Activated CD4-positive, alpha-beta T cell treated with anti-CD3 and anti-CD28 coated beads for 36 hours (primary cell): ENCODE data around the gene HPCA. TPM values are rescaled to one million over a fixed set of nuclear protein-coding genes. Genes with fewer than 3 reads are reported as not detected.

Source experiments
- ATAC-seq: fragments of 200-7000 bp; cut with Tn5 transposase; one replicate; pipeline ENCODE4 v1.10.0; 2021; ENCODE audit warnings: mild to moderate bottlenecking, moderate library complexity
- CTCF ChIA-PET: fragments of 350-600 bp; sonication (Branson Sonifier 250); formaldehyde crosslinking; loops from one replicate; lab custom pipeline; 2021; ENCODE audit warnings: antibody characterized with exemption; lab: Charles Lee
- POLR2A ChIA-PET: fragments of 350-600 bp; sonication (Branson Sonifier 250); formaldehyde crosslinking; loops from one replicate; lab custom pipeline; 2021; ENCODE audit warnings: antibody characterized with exemption, inconsistent platforms; lab: Charles Lee
- DNase-seq: peaks from one replicate; pipeline ENCODE4 v3.0.0-alpha.2; 2020
- H3K27ac Mint-ChIP-seq: one replicate; pipeline ENCODE4 v1.8.0; 2021; ENCODE audit warnings: mixed read lengths
- H3K27me3 Mint-ChIP-seq: one replicate; pipeline ENCODE4 v1.8.0; 2021; ENCODE audit warnings: mixed read lengths
- H3K36me3 Mint-ChIP-seq: one replicate; pipeline ENCODE4 v1.8.0; 2021; ENCODE audit warnings: low read depth, mixed read lengths
- H3K4me1 Mint-ChIP-seq: one replicate; pipeline ENCODE4 v1.8.0; 2021; ENCODE audit warnings: mixed read lengths
- H3K4me3 Mint-ChIP-seq: one replicate; pipeline ENCODE4 v1.8.0; 2021; ENCODE audit warnings: mild to moderate bottlenecking, moderate library complexity, mixed read lengths
- H3K9me3 Mint-ChIP-seq: one replicate; pipeline ENCODE4 v1.8.0; 2021; ENCODE audit warnings: low read depth, mixed read lengths
- intact Hi-C, 2 experiments: fragments of 100-400 bp; cut with DNase I in 1 of 2; cut with micrococcal nuclease in 1 of 2; formaldehyde crosslinking; loops; one replicate each; pipeline versions ENCODE4 v1.14.2 to v1.15.1; 2022 to 2024; cut with DNase I, micrococcal nuclease
- total RNA-seq, 2 experiments: library from RNA; stranded (reverse); gene quantifications; one replicate each; pipeline ENCODE4 v1.2.3, GENCODE V29; 2021

HPCA gene
- total RNA-seq, 2 experiments from 2014 or later = 0.49 TPM; not detected in 1

DNA sequence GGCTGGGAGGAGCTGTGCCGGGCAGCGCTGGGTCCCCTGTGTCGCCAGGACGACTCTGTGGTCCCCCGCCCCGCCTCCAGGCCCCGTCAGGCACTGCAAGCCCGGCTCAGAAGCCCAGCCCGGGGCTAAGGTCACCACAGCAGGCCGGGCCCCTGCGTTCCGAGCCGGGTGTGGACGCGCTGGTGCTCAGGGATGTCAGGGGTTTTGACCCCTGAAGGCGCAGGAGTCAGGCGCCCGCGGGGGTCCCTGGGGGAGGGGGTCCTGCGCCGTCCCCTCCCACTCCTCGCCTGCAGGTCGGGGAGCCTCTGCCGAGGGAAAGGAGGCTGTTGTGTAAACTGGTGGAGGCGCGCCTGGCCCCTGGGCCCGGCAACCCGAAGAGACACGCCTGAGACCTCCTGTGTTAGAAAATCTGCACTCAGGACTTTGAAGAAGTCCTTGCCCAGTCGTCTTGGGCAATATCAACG lies 38.6 kb downstream of the HPCA start:
- Mint-ChIP-seq H3K27me3 (peaks cover 54% of the 10 kb centered on the region), H3K4me3 (peak overlapping the region; percentile 19), H3K9me3 (no peaks in the 10 kb centered on the region), H3K36me3 (no peaks in the 10 kb centered on the region), H3K27ac (no peak overlapping the region), H3K4me1 (peaks cover 20% of the 10 kb centered on the region)
- POLR2A ChIA-PET = no interaction called here
- ATAC-seq = peak; percentile 30
- DNase-seq = peak; percentile 35
- CTCF ChIA-PET = interaction anchor here (0.7 to 1.0 kb wide), 3 partner anchors 27 to 48 kb away, joined by 3 to 6 read pairs (median 3); no protein-coding TSS in a partner anchor
- intact Hi-C loops = loop anchor here in 1 of 2 experiments (5.0 kb wide), 1 partner anchor 38 kb away; the partner anchor contains the start of gene HPCA

DNA sequence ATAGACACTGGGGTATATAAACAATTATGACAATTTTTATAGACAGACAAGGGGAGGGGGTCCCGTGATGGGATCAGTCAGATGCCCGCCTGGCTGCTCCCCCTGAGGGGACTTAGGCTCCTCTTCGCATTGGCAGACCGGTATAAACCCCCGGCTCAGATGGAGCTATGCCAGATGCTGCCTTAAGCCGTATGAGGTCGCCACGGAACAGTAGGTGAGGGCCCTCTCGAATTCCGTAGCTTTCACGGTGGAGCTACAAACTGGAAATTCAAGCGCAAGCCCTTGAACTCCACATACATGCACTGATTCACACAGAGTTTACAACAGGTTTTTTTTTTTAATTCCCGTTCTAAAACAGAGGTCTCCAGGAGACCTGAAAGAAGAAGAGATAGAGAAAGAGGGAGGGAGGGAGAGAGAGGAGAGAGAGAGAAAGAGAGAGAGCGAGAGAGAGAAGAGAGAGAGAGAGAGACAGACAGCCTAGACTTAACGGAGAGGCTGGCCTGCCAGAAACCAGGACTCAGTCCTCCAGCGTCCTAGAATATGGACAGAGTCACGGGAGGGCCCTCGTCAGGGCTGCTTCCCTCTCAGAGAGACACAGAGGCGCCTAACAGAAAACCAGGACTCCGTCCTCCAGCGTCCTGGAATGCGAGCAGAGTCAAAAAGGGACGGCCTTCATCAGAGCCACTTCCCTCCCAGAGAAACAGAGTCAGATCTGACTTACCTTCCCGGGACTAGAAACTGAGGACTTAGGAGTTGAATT lies 39.3 kb downstream of the HPCA start:
- Mint-ChIP-seq H3K4me1 (peaks cover 16% of the 10 kb centered on the region), H3K36me3 (no peaks in the 10 kb centered on the region), H3K27ac (no peak overlapping the region), H3K4me3 (peak overlapping the region; percentile 19), H3K9me3 (no peaks in the 10 kb centered on the region), H3K27me3 (peaks cover 51% of the 10 kb centered on the region)
- peak; percentile 50 for DNase-seq
- ATAC-seq = peak; percentile 70
- ChIA-PET POLR2A (no interaction called here), CTCF (interaction anchor here (0.7 to 1.2 kb wide), 5 partner anchors 17 to 49 kb away, joined by 3 to 6 read pairs (median 4); no protein-coding TSS in a partner anchor)
- intact Hi-C loops = loop anchor here in 1 of 2 experiments (5.0 kb wide), 1 partner anchor 38 kb away; the partner anchor contains the start of gene HPCA

GRCh38 chr1:32926562-32926961 lies 40.3 kb downstream of the HPCA start:
- Mint-ChIP-seq H3K36me3 (no peaks in the 10 kb centered on the region), H3K27me3 (peaks cover 51% of the 10 kb centered on the region), H3K4me1 (peaks cover 16% of the 10 kb centered on the region), H3K27ac (no peak overlapping the region), H3K9me3 (no peaks in the 10 kb centered on the region), H3K4me3 (no peak overlapping the region)
- DNase-seq (no peak), ATAC-seq (no peak)
- CTCF ChIA-PET = interaction anchor here (0.6 to 1.7 kb wide), 6 partner anchors 16 to 480 kb away, joined by 3 to 4 read pairs (median 4); no protein-coding TSS in a partner anchor
- POLR2A ChIA-PET = interaction anchor here (0.6 kb wide), 1 partner anchor 444 kb away, joined by 4 read pairs; no protein-coding TSS in a partner anchor
- intact Hi-C loops = loop anchor here in 1 of 2 experiments (5.0 kb wide), 1 partner anchor 39 kb away; the partner anchor contains the start of gene HPCA

DNA sequence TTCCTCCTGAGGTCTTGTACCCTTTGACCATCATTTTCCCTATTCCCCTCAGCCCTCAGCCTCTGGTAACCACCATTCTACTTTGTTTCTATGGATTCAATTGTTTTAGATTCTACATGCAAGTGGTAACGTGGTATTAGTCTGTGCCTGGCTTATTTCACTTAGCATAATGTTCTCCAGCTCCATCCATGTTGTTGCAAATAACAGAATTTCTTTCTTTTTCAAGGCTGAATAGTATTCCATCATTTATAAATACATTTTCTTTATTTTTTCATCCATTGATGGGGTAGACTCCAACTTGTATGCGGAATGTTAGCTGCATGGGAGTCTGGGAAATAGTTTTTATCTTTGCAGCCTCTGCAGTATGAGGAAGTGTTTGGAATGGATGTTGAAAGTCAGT lies 41.1 kb downstream of the HPCA start:
- no peak for ATAC-seq
- intact Hi-C loops = loop anchor here in 1 of 2 experiments (5.0 kb wide), 1 partner anchor 40 kb away; the partner anchor contains the start of gene HPCA
- Mint-ChIP-seq H3K9me3 (no peaks in the 10 kb centered on the region), H3K27me3 (peaks cover 45% of the 10 kb centered on the region), H3K4me1 (peaks cover 16% of the 10 kb centered on the region), H3K27ac (no peak overlapping the region), H3K36me3 (no peaks in the 10 kb centered on the region), H3K4me3 (no peak overlapping the region)
- POLR2A ChIA-PET = interaction anchor here (0.6 kb wide), 1 partner anchor 78 kb away, joined by 3 read pairs; no protein-coding TSS in a partner anchor
- no peak for DNase-seq
- CTCF ChIA-PET = interaction anchor here (0.6 to 1.7 kb wide), 8 partner anchors 9 to 159 kb away, joined by 3 to 4 read pairs (median 3); no protein-coding TSS in a partner anchor

- ATAC-seq = no peak
- H3K9me3 Mint-ChIP-seq = no peaks in the 10 kb centered on the region
- POLR2A ChIA-PET = no interaction called here
- intact Hi-C loops = loop anchor here in 1 of 2 experiments (5.0 kb wide), 1 partner anchor 41 kb away; the partner anchor contains the start of gene HPCA
- H3K4me3 Mint-ChIP-seq = no peak overlapping the region
- no peak for DNase-seq
- CTCF ChIA-PET = interaction anchor here (0.6 to 1.7 kb wide), 8 partner anchors 9 to 199 kb away, joined by 3 to 4 read pairs (median 3); no protein-coding TSS in a partner anchor
- H3K27me3 Mint-ChIP-seq = peaks cover 36% of the 10 kb centered on the region
- peaks cover 16% of the 10 kb centered on the region for H3K4me1 Mint-ChIP-seq
- H3K27ac Mint-ChIP-seq = no peak overlapping the region
- H3K36me3 Mint-ChIP-seq = no peaks in the 10 kb centered on the region
Measured at GRCh38 chr1:32928285-32928684, 42.0 kb downstream of the HPCA start.

- no peak for DNase-seq
- H3K27me3 Mint-ChIP-seq = peaks cover 32% of the 10 kb centered on the region
- no peak for ATAC-seq
- no peak overlapping the region for H3K27ac Mint-ChIP-seq
- CTCF ChIA-PET = interaction anchor here (1.0 to 1.6 kb wide), 4 partner anchors 19 to 199 kb away, joined by 3 to 6 read pairs (median 3); no protein-coding TSS in a partner anchor
- intact Hi-C loops = loop anchor here in 1 of 2 experiments (5.0 kb wide), 1 partner anchor 41 kb away; the partner anchor contains the start of gene HPCA
- POLR2A ChIA-PET = no interaction called here
- peaks cover 16% of the 10 kb centered on the region for H3K4me1 Mint-ChIP-seq
- no peak overlapping the region for H3K4me3 Mint-ChIP-seq
- no peaks in the 10 kb centered on the region for H3K36me3 Mint-ChIP-seq
- H3K9me3 Mint-ChIP-seq = no peaks in the 10 kb centered on the region
Measured at GRCh38 chr1:32928715-32929114, 42.4 kb downstream of the HPCA start.

DNA sequence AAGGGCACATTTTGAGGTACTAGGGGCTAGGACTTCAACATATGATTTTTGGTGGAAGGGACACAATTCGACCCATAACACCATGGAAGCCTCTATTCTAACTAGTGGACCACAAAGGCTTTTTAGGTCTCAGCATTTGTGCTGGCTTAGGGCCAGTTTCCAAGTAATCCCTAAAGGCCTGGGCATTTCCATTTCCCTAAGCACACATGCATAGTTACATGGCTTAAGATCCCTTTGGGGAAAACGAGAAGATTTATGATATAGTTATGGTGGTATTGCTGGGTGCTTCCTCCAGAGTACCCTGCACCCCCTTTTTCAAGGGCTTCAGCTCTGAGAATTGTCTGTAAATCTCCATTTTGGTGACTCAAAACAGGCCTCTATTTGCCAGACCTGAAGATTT lies 43.1 kb downstream of the HPCA start:
- Mint-ChIP-seq H3K9me3 (no peaks in the 10 kb centered on the region), H3K27me3 (peaks cover 25% of the 10 kb centered on the region), H3K27ac (no peak overlapping the region), H3K36me3 (no peaks in the 10 kb centered on the region), H3K4me1 (peaks cover 14% of the 10 kb centered on the region), H3K4me3 (no peak overlapping the region)
- ChIA-PET POLR2A (no interaction called here), CTCF (interaction anchor here (1.0 to 6.0 kb wide), 6 partner anchors 17 to 157 kb away, joined by 3 to 68 read pairs (median 4); no protein-coding TSS in a partner anchor)
- DNase-seq (no peak), ATAC-seq (no peak)
- intact Hi-C loops = loop anchor here in 1 of 2 experiments (5.0 kb wide), 1 partner anchor 42 kb away; the partner anchor contains the start of gene HPCA

DNA sequence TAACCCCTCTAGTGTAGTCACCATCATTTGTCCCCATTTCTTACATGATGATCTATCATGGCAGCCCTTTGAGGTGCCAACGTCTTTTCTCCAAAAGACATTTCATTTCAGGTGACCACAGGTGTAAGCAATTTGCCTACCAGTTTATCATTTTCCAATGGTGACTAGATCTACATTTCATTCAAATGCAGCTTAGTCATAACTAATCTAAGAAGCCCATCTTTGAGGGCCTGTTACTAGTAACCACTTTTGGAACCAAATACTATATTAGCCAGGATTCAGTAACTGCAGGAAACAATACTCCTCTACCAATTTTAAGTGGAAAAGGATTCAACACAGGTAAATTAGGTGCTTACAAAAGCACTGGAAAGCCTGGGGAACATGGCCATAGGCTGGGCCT lies 45.5 kb downstream of the HPCA start:
- intact Hi-C loops = loop anchor here (5.0 to 10.0 kb wide), 2 partner anchors 76 to 153 kb away; partner anchors contain the start of gene AZIN2 (in 1 of the 2)
- no peaks in the 10 kb centered on the region for H3K9me3 Mint-ChIP-seq
- DNase-seq (no peak), ATAC-seq (no peak)
- H3K27ac Mint-ChIP-seq = no peak overlapping the region
- ChIA-PET CTCF (interaction anchor here (0.6 to 6.0 kb wide), 14 partner anchors 11 to 188 kb away, joined by 3 to 68 read pairs (median 3); no protein-coding TSS in a partner anchor), POLR2A (interaction anchor here (0.6 kb wide), 1 partner anchor 26 kb away, joined by 6 read pairs; no protein-coding TSS in a partner anchor)
- peaks cover 2% of the 10 kb centered on the region for H3K4me1 Mint-ChIP-seq
- H3K4me3 Mint-ChIP-seq = no peak overlapping the region
- H3K36me3 Mint-ChIP-seq = peaks cover 4% of the 10 kb centered on the region
- peaks cover 6% of the 10 kb centered on the region for H3K27me3 Mint-ChIP-seq

DNA sequence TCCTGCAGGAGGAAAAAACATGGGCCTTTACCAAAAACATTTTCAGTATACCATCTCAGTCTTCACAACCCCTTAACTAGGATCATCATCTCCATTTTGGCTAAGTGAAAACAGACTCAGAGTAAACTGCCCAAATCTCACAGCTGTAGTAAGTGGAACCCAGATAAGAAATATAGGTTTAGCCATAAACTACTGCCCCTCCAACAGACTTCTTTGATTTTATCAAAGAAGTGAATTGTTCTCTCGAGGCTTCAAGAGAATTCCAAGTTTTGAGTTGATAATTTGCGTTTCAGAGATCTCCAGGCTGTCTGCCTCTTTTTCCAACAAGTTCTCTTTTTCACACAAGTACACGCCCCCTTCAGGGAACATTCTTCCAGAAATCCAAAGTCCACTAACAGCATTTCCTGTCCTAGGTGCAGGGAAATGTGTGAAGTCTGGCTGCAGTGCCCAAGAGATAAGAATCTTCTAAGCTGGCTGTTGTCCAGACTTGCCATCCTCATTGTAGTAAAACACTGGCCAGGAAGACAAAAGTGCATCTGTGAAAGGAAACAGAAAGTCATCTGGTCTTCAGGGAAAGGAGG lies 47.5 kb downstream of the HPCA start:
- ATAC-seq (no peak), DNase-seq (no peak)
- intact Hi-C loops = loop anchor here (1.0 to 10.0 kb wide), 5 partner anchors 73 to 152 kb away; partner anchors contain the start of gene AZIN2 (in 1 of the 2)
- Mint-ChIP-seq H3K9me3 (no peaks in the 10 kb centered on the region), H3K27ac (no peak overlapping the region), H3K4me3 (no peak overlapping the region), H3K27me3 (no peaks in the 10 kb centered on the region), H3K4me1 (peaks cover 12% of the 10 kb centered on the region), H3K36me3 (peaks cover 14% of the 10 kb centered on the region)
- ChIA-PET POLR2A (interaction anchor here (1.0 kb wide), 1 partner anchor 73 kb away, joined by 3 read pairs; no protein-coding TSS in a partner anchor), CTCF (interaction anchor here (0.6 to 6.0 kb wide), 27 partner anchors 10 to 1118 kb away, joined by 3 to 68 read pairs (median 4); partner anchors contain the start of gene SPOCD1)

DNA sequence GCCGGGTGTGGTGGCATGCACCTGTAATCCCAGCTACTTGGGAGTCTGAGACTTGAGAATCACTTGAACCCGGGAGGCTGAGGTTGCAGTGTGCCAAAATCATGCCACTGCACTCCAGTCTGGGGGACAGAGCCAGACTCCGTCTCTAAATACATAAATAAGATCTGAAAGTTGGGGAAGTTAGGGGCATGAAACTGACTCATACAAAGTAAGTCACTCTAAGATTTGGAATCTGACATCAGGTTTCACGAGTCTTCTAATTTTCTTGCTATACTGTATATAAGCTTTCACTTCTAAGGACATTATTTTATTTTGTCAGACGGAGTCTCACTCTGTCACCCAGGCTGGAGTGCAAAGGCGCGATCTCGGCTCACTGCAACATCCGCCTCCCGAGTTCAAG lies 48.2 kb downstream of the HPCA start:
- ChIA-PET POLR2A (interaction anchor here (1.0 kb wide), 1 partner anchor 73 kb away, joined by 3 read pairs; no protein-coding TSS in a partner anchor), CTCF (interaction anchor here (0.7 to 6.0 kb wide), 16 partner anchors 9 to 213 kb away, joined by 3 to 68 read pairs (median 6); no protein-coding TSS in a partner anchor)
- intact Hi-C loops = loop anchor here (5.0 to 10.0 kb wide), 2 partner anchors 73 to 150 kb away; partner anchors contain the start of gene AZIN2 (in 1 of the 2)
- H3K4me1 Mint-ChIP-seq = peaks cover 16% of the 10 kb centered on the region
- H3K4me3 Mint-ChIP-seq = no peak overlapping the region
- H3K27ac Mint-ChIP-seq = no peak overlapping the region
- no peaks in the 10 kb centered on the region for H3K27me3 Mint-ChIP-seq
- DNase-seq = no peak
- H3K36me3 Mint-ChIP-seq = peaks cover 15% of the 10 kb centered on the region
- H3K9me3 Mint-ChIP-seq = no peaks in the 10 kb centered on the region
- no peak for ATAC-seq
